H1 (cell line): ENCODE results near the gene SRSF12. TPM values are rescaled to one million over a fixed set of nuclear protein-coding genes. Genes with fewer than 3 reads are reported as not detected.

ENCODE experiments used
- CTCF ChIA-PET: fragments of 300-600 bp; sonication (Branson Sonifier 250); formaldehyde crosslinking; loops from one replicate; lab custom pipeline; 2021; ENCODE audit not compliant: partially characterized antibody; lab: Charles Lee
- POLR2A ChIA-PET: fragments of 300-600 bp; sonication (Branson Sonifier 250); formaldehyde crosslinking; loops from one replicate; lab custom pipeline; 2021; ENCODE audit warnings: inconsistent platforms; ENCODE audit not compliant: partially characterized antibody; lab: Charles Lee
- DNase-seq, 2 experiments: peaks; one replicate each; pipeline versions ENCODE4 v3.0.0 to v3.0.0-alpha.2; 2010 to 2022; ENCODE audit warnings: low spot score in 2 of 2, low read depth in 1 of 2, mixed read lengths in 1 of 2
- FAIRE-seq: peaks from 2 replicates; lab custom pipeline; 2011; peaks lifted over from hg19 to GRCh38; lab: Jason Lieb, UNC
- H2AFZ ChIP-seq: 2 replicates; pipeline ENCODE4 v1.8.1; 2012; ENCODE audit warnings: low read length, inconsistent platforms
- H2AK5ac ChIP-seq: 2 replicates; pipeline ENCODE4 v1.6.1; 2013; ENCODE audit warnings: low read depth, low read length
- H2BK120ac ChIP-seq: replicated peaks from 2 replicates; pipeline ENCODE3; 2013; ENCODE audit warnings: low read depth, low read length, inconsistent platforms
- H2BK12ac ChIP-seq: 2 replicates; pipeline ENCODE4 v1.6.1; 2013; ENCODE audit warnings: low read depth, low read length
- H2BK15ac ChIP-seq: 2 replicates; pipeline ENCODE4 v1.6.1; 2013; ENCODE audit warnings: low read length
- H2BK20ac ChIP-seq: 2 replicates; pipeline ENCODE4 v1.6.1; 2013; ENCODE audit warnings: low read length
- H2BK5ac ChIP-seq: 2 replicates; pipeline ENCODE4 v1.6.1; 2013; ENCODE audit warnings: low read depth, low read length
- H3K14ac ChIP-seq: 2 replicates; pipeline ENCODE4 v1.6.1; 2013; ENCODE audit warnings: inconsistent platforms; ENCODE audit not compliant: insufficient read length
- H3K18ac ChIP-seq: 2 replicates; pipeline ENCODE4 v1.6.1; 2013; ENCODE audit warnings: low read length; ENCODE audit errors: extremely low read depth
- H3K23ac ChIP-seq: 2 replicates; pipeline ENCODE4 v1.6.1; 2013; ENCODE audit warnings: inconsistent platforms; ENCODE audit not compliant: insufficient read length
- H3K23me2 ChIP-seq: 2 replicates; pipeline ENCODE4 v1.6.1; 2013; ENCODE audit warnings: low read depth, low read length
- H3K27ac ChIP-seq: 2 replicates; pipeline ENCODE4 v1.6.1; 2011; ENCODE audit warnings: low read depth, low read length, inconsistent platforms
- H3K27me3 ChIP-seq, 4 experiments: replicated peaks in 1 of 4; 1 replicate in 1 of 4; 2 replicates in 3 of 4; pipeline versions ENCODE4 v1.6.1 to v1.8.1; 2011 to 2013; ENCODE audit warnings: low read length in 3 of 4, mild to moderate bottlenecking in 3 of 4, inconsistent platforms in 2 of 4, mixed read lengths in 2 of 4, moderate library complexity in 1 of 4; ENCODE audit not compliant: control insufficient read depth in 3 of 4, insufficient read depth in 3 of 4; ENCODE audit errors: extremely low read depth in 1 of 4
- H3K36me3 ChIP-seq, 4 experiments: 2 replicates each; pipeline versions ENCODE4 v1.6.1 to v1.8.1; 2011 to 2013; ENCODE audit warnings: mild to moderate bottlenecking in 4 of 4, low read length in 3 of 4, moderate library complexity in 2 of 4, control low read depth in 1 of 4, inconsistent platforms in 1 of 4; ENCODE audit not compliant: insufficient read depth in 4 of 4, control insufficient read depth in 2 of 4
- H3K4ac ChIP-seq: replicated peaks from 2 replicates; pipeline ENCODE3; 2013; ENCODE audit warnings: low read length, low read depth, mixed read lengths, inconsistent platforms; ENCODE audit not compliant: insufficient read length
- H3K4me1 ChIP-seq, 4 experiments: replicated peaks in 1 of 4; 1 replicate in 1 of 4; 2 replicates in 3 of 4; pipeline versions ENCODE4 v1.6.1 to v1.8.1; 2011 to 2013; ENCODE audit warnings: low read length in 3 of 4, inconsistent platforms in 2 of 4, mixed read lengths in 1 of 4; ENCODE audit not compliant: insufficient read depth in 4 of 4, control insufficient read depth in 3 of 4
- H3K4me2 ChIP-seq, 2 experiments: 2 replicates each; pipeline versions ENCODE4 v1.6.1 to v1.8.1; 2011 to 2013; ENCODE audit warnings: low read depth in 2 of 2, low read length in 2 of 2, control low read depth in 1 of 2, inconsistent platforms in 1 of 2, mild to moderate bottlenecking in 1 of 2; ENCODE audit not compliant: insufficient read depth in 1 of 2
- H3K4me3 ChIP-seq, 4 experiments: fragments of 200-600, 300-600 bp in 1 of 4; sonication (generic), shearing (Covaris generic), sonication (Bioruptor Twin) in 1 of 4; 2 replicates each; pipeline versions ENCODE4 v1.5.1 to v1.8.1; 2011 to 2016; ENCODE audit warnings: low read length in 4 of 4, low read depth in 3 of 4, control low read depth in 2 of 4, inconsistent platforms in 2 of 4, mild to moderate bottlenecking in 2 of 4, mixed read lengths in 1 of 4, moderate library complexity in 1 of 4; ENCODE audit not compliant: insufficient read depth in 2 of 4; ENCODE audit errors: extremely low read depth in 1 of 4
- H3K56ac ChIP-seq: replicated peaks from 2 replicates; pipeline ENCODE3; 2013; ENCODE audit warnings: low read depth, mild to moderate bottlenecking, mixed read lengths, low read length, inconsistent platforms; ENCODE audit not compliant: insufficient read length
- H3K79me1 ChIP-seq: 2 replicates; pipeline ENCODE4 v1.6.1; 2013; ENCODE audit warnings: low read depth, low read length, control low read depth
- H3K79me2 ChIP-seq, 2 experiments: 2 replicates each; pipeline versions ENCODE4 v1.6.1 to v1.8.1; 2012 to 2013; ENCODE audit warnings: low read length in 2 of 2, mild to moderate bottlenecking in 2 of 2, inconsistent platforms in 1 of 2; ENCODE audit not compliant: insufficient read depth in 2 of 2, control insufficient read depth in 1 of 2
- H3K9ac ChIP-seq, 4 experiments: replicated peaks in 1 of 4; 1 replicate in 1 of 4; 2 replicates in 3 of 4; pipeline versions ENCODE4 v1.6.1 to v1.8.1; 2011 to 2013; ENCODE audit warnings: low read depth in 3 of 4, low read length in 3 of 4, control low read depth in 2 of 4, mild to moderate bottlenecking in 2 of 4, moderate library complexity in 2 of 4, inconsistent platforms in 1 of 4; ENCODE audit errors: extremely low read depth in 1 of 4
- H3K9me3 ChIP-seq, 2 experiments: 2 replicates each; pipeline versions ENCODE4 v1.6.1 to v1.8.1; 2012 to 2013; ENCODE audit warnings: mild to moderate bottlenecking in 2 of 2, moderate library complexity in 2 of 2, control low read depth in 1 of 2, inconsistent platforms in 1 of 2, low read depth in 1 of 2, low read length in 1 of 2, mixed read lengths in 1 of 2; ENCODE audit not compliant: insufficient read depth in 2 of 2
- H4K20me1 ChIP-seq, 2 experiments: replicated peaks in 1 of 2; 2 replicates each; pipeline versions ENCODE3 to v1.8.1; 2011 to 2013; ENCODE audit warnings: inconsistent platforms in 2 of 2, low read length in 2 of 2, mild to moderate bottlenecking in 1 of 2; ENCODE audit not compliant: insufficient read depth in 2 of 2, control insufficient read depth in 1 of 2
- H4K5ac ChIP-seq: 2 replicates; pipeline ENCODE4 v1.6.1; 2013; ENCODE audit warnings: low read length, low read depth, mixed read lengths, inconsistent platforms; ENCODE audit not compliant: insufficient read length
- H4K8ac ChIP-seq: 2 replicates; pipeline ENCODE4 v1.8.0; 2013; ENCODE audit warnings: mild to moderate bottlenecking, moderate library complexity, low read length, inconsistent platforms; ENCODE audit not compliant: insufficient read depth; ENCODE audit errors: extremely low read depth
- H4K91ac ChIP-seq: replicated peaks from 2 replicates; pipeline ENCODE3; 2013; ENCODE audit warnings: low read length, mixed read lengths, inconsistent platforms; ENCODE audit not compliant: insufficient read length
- ASH2L ChIP-seq: fragments of 200-600, 300-600 bp; sonication (generic); IDR thresholded peaks from one replicate; pipeline ENCODE4 v1.7.1; 2017; ENCODE audit warnings: low read length
- BACH1 ChIP-seq: IDR thresholded peaks from 2 replicates; pipeline ENCODE4 v1.6.1; 2012; ENCODE audit warnings: low read length, improper control_type of control experiment
- BCL11A ChIP-seq, 2 experiments: IDR thresholded peaks; one replicate each; pipeline ENCODE4 v1.6.1; 2011; ENCODE audit warnings: low read depth in 2 of 2, low read length in 2 of 2, mild to moderate bottlenecking in 2 of 2
- CBX5 ChIP-seq: fragments of 300-800, 300-1000 bp; sonication (generic); IDR thresholded peaks from 2 replicates; pipeline ENCODE4 v1.7.1; 2016; ENCODE audit warnings: antibody characterized with exemption, low read length, low read depth
- CHD2 ChIP-seq: IDR thresholded peaks from 2 replicates; pipeline ENCODE4 v1.6.1; 2012; ENCODE audit warnings: low read length, improper control_type of control experiment
- CTBP2 ChIP-seq: IDR thresholded peaks from 2 replicates; pipeline ENCODE4 v1.7.0; 2011; ENCODE audit warnings: borderline replicate concordance, mild to moderate bottlenecking, moderate library complexity, mixed read lengths, low read length; ENCODE audit not compliant: insufficient read depth, insufficient read length
- GABPA ChIP-seq: IDR thresholded peaks from 2 replicates; pipeline ENCODE4 v1.6.1; 2011; ENCODE audit warnings: mild to moderate bottlenecking, low read length, moderate library complexity, borderline replicate concordance; ENCODE audit not compliant: insufficient read depth
- HDAC6 ChIP-seq: IDR thresholded peaks from one replicate; pipeline ENCODE4 v1.7.1; 2012; ENCODE audit warnings: low read depth, mild to moderate bottlenecking, inconsistent platforms, low read length, moderate library complexity
- KDM4A ChIP-seq: IDR thresholded peaks from one replicate; pipeline ENCODE4 v1.7.1; 2012; ENCODE audit warnings: low read depth, mild to moderate bottlenecking, moderate library complexity, low read length, inconsistent platforms; ENCODE audit not compliant: severe bottlenecking
- KDM5A ChIP-seq: fragments of 200-600 bp; IDR thresholded peaks from 2 replicates; pipeline ENCODE4 v1.7.1; 2012; ENCODE audit warnings: mild to moderate bottlenecking, low read length, inconsistent platforms, mixed read lengths
- MAFK ChIP-seq: IDR thresholded peaks from 2 replicates; pipeline ENCODE4 v1.6.1; 2012; ENCODE audit warnings: low read depth, mild to moderate bottlenecking, improper control_type of control experiment, low read length
- NANOG ChIP-seq: IDR thresholded peaks from 2 replicates; pipeline ENCODE4 v1.6.1; 2011; ENCODE audit warnings: low read length, low read depth, mild to moderate bottlenecking, inconsistent platforms; ENCODE audit not compliant: insufficient read depth, poor library complexity, severe bottlenecking
- NRF1 ChIP-seq: IDR thresholded peaks from 2 replicates; pipeline ENCODE4 v1.6.1; 2011; ENCODE audit warnings: mild to moderate bottlenecking, low read depth, low read length, improper control_type of control experiment
- RXRA ChIP-seq: IDR thresholded peaks from 2 replicates; pipeline ENCODE4 v1.6.1; 2011; ENCODE audit warnings: low read depth, mild to moderate bottlenecking, low read length, moderate library complexity; ENCODE audit not compliant: insufficient read depth
- SIN3A ChIP-seq, 2 experiments: IDR thresholded peaks in 1 of 2; conservative IDR thresholded peaks in 1 of 2; 2 replicates each; pipeline ENCODE4 v1.6.1; 2011 to 2012; ENCODE audit warnings: low read length in 2 of 2, improper control_type of control experiment in 1 of 2, low read depth in 1 of 2, mild to moderate bottlenecking in 1 of 2
- TCF12 ChIP-seq: IDR thresholded peaks from 2 replicates; pipeline ENCODE4 v1.6.1; 2011; ENCODE audit warnings: low read depth, mild to moderate bottlenecking, low read length
- polyA plus RNA-seq, 7 experiments: library from polyadenylated mRNA; depleted of rRNA in 3 of 7; stranded (reverse) in 5 of 7; unstranded in 2 of 7; fragments of >200 nt in 5 of 7; fragments of 200-250 nt in 2 of 7; gene quantifications; 1 replicate in 5 of 7; 2 replicates in 1 of 7; 4 replicates in 1 of 7; pipeline versions ENCODE4 v1.2.1 to v1.2.3, GENCODE V29; 2011 to 2013; ENCODE audit warnings: missing spikeins in 2 of 7, mixed read lengths in 2 of 7
- total RNA-seq: library from RNA; stranded (reverse); fragmentation: NEBNext Ultra II Directional; extraction: Animal tissue kit (Norgen Biotek cat#: 25700); gene quantifications from 2 replicates; pipeline ENCODE4 v1.2.1, GENCODE V29; 2021

SRSF12 gene
- total and polyA plus RNA-seq, 2 of the 8 experiments (the other 6 are each of a cell fraction or from before 2014, with no cell fraction given): 2.6 to 4.2 TPM

DNA sequence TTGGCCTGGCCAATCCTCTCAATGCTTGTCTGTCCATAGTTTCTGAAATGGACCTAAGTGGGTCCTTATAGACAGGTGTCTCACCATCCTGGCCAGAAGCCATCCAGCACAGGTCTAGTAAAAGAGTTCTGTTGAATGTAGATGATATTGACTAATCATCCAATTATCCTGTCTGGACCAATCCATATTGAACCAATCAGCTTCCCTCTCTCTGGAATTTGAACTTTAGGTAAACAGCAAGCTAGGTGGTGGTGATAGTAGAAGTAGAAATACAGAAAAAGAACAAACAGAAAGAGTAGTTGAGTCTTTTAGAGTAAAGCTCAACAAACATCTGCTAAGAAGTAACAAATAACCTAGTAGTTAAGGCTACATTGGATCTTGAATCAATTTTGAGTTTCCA, 46.8 kb downstream of the SRSF12 start:
- no peak for DNase-seq
- FAIRE-seq: no peak

More for the DNA sequence above, 46.8 kb downstream of the SRSF12 start:
- no peaks in the 10 kb centered on the region for H3K9me3 ChIP-seq
- H3K14ac ChIP-seq: no peak overlapping the region
- no peak overlapping the region for H3K4ac ChIP-seq
- TF ChIP-seq SIN3A (conservative IDR thresholded peaks at IDR 0.05 in 1 of 2, IDR thresholded peaks at IDR 0.05 in 1 of 2; ENCODE audit: low read depth in 1 of 2, low read length in 2 of 2) (no peak), CHD2 (no peak), ASH2L (no peak), CBX5 (no peak), TCF12 (no peak), BACH1 (no peak), CTBP2 (no peak), BCL11A (IDR thresholded peaks at IDR 0.05; ENCODE audit: low read depth in 2 of 2, low read length in 2 of 2) (no peak), RXRA (no peak), MAFK (no peak), KDM5A (no peak), KDM4A (no peak), HDAC6 (no peak), NANOG (no peak), GABPA (no peak), NRF1 (no peak)
- H3K23ac ChIP-seq: no peak overlapping the region
- H3K56ac ChIP-seq: no peak overlapping the region
- no peak overlapping the region for H2AK5ac ChIP-seq
- H2BK120ac ChIP-seq: no peak overlapping the region
- H4K8ac ChIP-seq: no peak overlapping the region
- CTCF ChIA-PET: interaction anchor here (2.5 kb wide), 1 partner anchor 88 kb away, joined by 10 read pairs; no protein-coding TSS in a partner anchor
- no peaks in the 10 kb centered on the region for H3K36me3 ChIP-seq
- no peak overlapping the region for H4K5ac ChIP-seq
- H2BK12ac ChIP-seq: no peak overlapping the region
- no peak overlapping the region for H2BK5ac ChIP-seq
- H2BK20ac ChIP-seq: no peak overlapping the region
- no peak overlapping the region for H3K4me2 ChIP-seq
- no peaks in the 10 kb centered on the region for H3K79me2 ChIP-seq
- no peak overlapping the region for H4K91ac ChIP-seq
- H3K27me3 ChIP-seq: no peaks in the 10 kb centered on the region
- no peak overlapping the region for H2BK15ac ChIP-seq
- H3K4me3 ChIP-seq: no peak overlapping the region
- H3K9ac ChIP-seq: no peak overlapping the region
- H2AFZ ChIP-seq: no peak overlapping the region
- no peaks in the 10 kb centered on the region for H3K4me1 ChIP-seq
- H4K20me1 ChIP-seq: no peaks in the 10 kb centered on the region
- POLR2A ChIA-PET: interaction anchor here (2.7 to 2.8 kb wide), 2 partner anchors 9 to 12 kb away, joined by 7 to 11 read pairs; partner anchors contain the start of gene PNRC1
- H3K18ac ChIP-seq: no peak overlapping the region
- no peaks in the 10 kb centered on the region for H3K79me1 ChIP-seq
- no peaks in the 10 kb centered on the region for H3K23me2 ChIP-seq
- no peak overlapping the region for H3K27ac ChIP-seq
